Panc1 (cell line): Measurements from ENCODE around the gene FANCC. TPM values are rescaled to one million over a fixed set of nuclear protein-coding genes. Genes with fewer than 3 reads are reported as not detected.

Source experiments
- ATAC-seq: fragments of 200-7000 bp; cut with Tn5 transposase; 2 replicates; pipeline ENCODE4 v1.9.1; 2020; ENCODE audit warnings: mild to moderate bottlenecking, moderate library complexity
- BruUV-seq: library from RNA; stranded (reverse); fragments of 400-500 nt; replicated peaks from 2 replicates; lab custom pipeline; 2021; lab: Mats Ljungman, UMichigan
- CTCF ChIA-PET: fragments of 300-600 bp; sonication (Branson Sonifier 250); formaldehyde crosslinking; loops from one replicate; lab custom pipeline; 2022; ENCODE audit warnings: antibody characterized with exemption; lab: Charles Lee
- POLR2A ChIA-PET: fragments of 300-600 bp; sonication (Branson Sonifier 250); formaldehyde crosslinking; loops from one replicate; lab custom pipeline; 2022; ENCODE audit warnings: antibody characterized with exemption; lab: Charles Lee
- DNase-seq: peaks from one replicate; pipeline ENCODE4 v3.0.0-alpha.2; 2010; ENCODE audit warnings: low read depth, low spot score
- H3K27ac ChIP-seq: 2 replicates; pipeline ENCODE4 v1.5.1; 2011; ENCODE audit warnings: mild to moderate bottlenecking, low read length, inconsistent platforms
- H3K27me3 ChIP-seq: fragments of 200-500 bp; sonication (Bioruptor generic); 2 replicates; pipeline ENCODE4 v1.6.0; 2014; ENCODE audit warnings: low read length, inconsistent platforms; ENCODE audit not compliant: control insufficient read depth, insufficient read depth
- H3K36me3 ChIP-seq: fragments of 200-500 bp; sonication (Bioruptor generic); 2 replicates; pipeline ENCODE4 v1.5.1; 2014; ENCODE audit warnings: inconsistent platforms, mild to moderate bottlenecking, low read length, moderate library complexity; ENCODE audit not compliant: control insufficient read depth, insufficient read depth
- H3K4me1 ChIP-seq: 2 replicates; pipeline ENCODE4 v1.5.1; 2011; ENCODE audit warnings: inconsistent platforms, mild to moderate bottlenecking, low read length, moderate library complexity; ENCODE audit not compliant: control insufficient read depth, insufficient read depth
- H3K4me3 ChIP-seq, 2 experiments: 2 replicates each; pipeline ENCODE4 v1.5.1; 2011 to 2012; ENCODE audit warnings: low read depth in 2 of 2, low read length in 2 of 2, mild to moderate bottlenecking in 2 of 2, inconsistent platforms in 1 of 2, moderate library complexity in 1 of 2
- H3K9me3 ChIP-seq: fragments of 200-500 bp; sonication (Bioruptor generic); 2 replicates; pipeline ENCODE4 v1.5.1; 2014; ENCODE audit warnings: low read depth, mild to moderate bottlenecking, inconsistent platforms, low read length, moderate library complexity; ENCODE audit not compliant: control insufficient read depth, insufficient read depth
- CTCF ChIP-seq: fragments of 450-650 bp; IDR thresholded peaks from 2 replicates; pipeline ENCODE4 v1.5.1; 2017; ENCODE audit warnings: mild to moderate bottlenecking
- POLR2AphosphoS5 ChIP-seq: IDR thresholded peaks from 2 replicates; pipeline ENCODE4 v1.6.1; 2012; ENCODE audit warnings: mild to moderate bottlenecking, low read depth, low read length, moderate library complexity
- REST ChIP-seq, 2 experiments: IDR thresholded peaks; 2 replicates each; pipeline ENCODE4 v1.6.1; 2011 to 2012; ENCODE audit warnings: low read depth in 2 of 2, control low read depth in 1 of 2, low read length in 1 of 2, mild to moderate bottlenecking in 1 of 2, moderate library complexity in 1 of 2; ENCODE audit not compliant: insufficient read depth in 1 of 2
- SIN3A ChIP-seq: IDR thresholded peaks from 2 replicates; pipeline ENCODE4 v1.6.1; 2012; ENCODE audit warnings: low read depth, mild to moderate bottlenecking, low read length, moderate library complexity, borderline replicate concordance; ENCODE audit not compliant: insufficient read depth
- TCF7L2 ChIP-seq: IDR thresholded peaks from 2 replicates; pipeline ENCODE4 v1.6.1; 2011; ENCODE audit warnings: mild to moderate bottlenecking, low read depth, low read length, inconsistent platforms
- in situ Hi-C: cut with HindIII; loops from 2 replicates; pipeline ENCODE4 v1.10.0; 2016; ENCODE audit warnings: low sequenced_read_pairs, low pct_unique_long_range_greater_than_20kb
- intact Hi-C: fragments of 100-400 bp; cut with micrococcal nuclease; formaldehyde crosslinking; loops from one replicate; pipeline ENCODE4 v1.10.0; 2022; ENCODE audit not compliant: unreplicated experiment
- total RNA-seq: library from RNA; stranded (reverse); gene quantifications from one replicate; pipeline ENCODE4 v1.2.1, GENCODE V29; 2021; ENCODE audit not compliant: unreplicated experiment

FANCC gene
- total RNA-seq, 1 experiment from 2014 or later, result 17.8 TPM

DNA sequence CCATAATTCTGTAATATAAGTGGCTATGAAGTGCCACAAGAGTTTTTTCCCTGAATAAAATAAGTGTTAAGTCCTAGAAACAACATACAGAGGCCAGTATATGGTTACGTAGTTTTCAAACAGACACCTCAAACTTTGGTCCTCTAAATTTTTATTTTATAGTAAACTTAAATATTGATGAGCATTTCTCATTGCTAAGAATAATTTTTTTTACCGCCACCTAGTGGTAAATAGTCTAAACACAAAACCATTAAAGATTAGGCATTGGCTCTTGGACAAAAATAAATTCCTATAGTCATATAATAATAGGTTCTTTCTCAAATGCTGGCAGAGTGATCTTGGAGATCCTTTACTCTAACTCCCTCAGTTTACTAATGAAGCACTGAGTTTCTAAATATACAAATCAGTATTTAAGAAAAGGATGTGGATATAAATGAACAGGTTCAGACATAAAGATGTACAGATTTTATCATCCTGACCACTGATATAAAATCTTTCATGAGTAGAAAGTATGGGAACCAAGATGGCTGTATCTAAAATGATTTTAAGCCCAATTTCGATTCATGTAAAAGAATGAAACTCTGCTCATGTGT, 136.2 kb downstream of the FANCC start:
- Histone ChIP-seq H3K4me3 (no peak overlapping the region), H3K4me1 (no peaks in the 10 kb centered on the region), H3K9me3 (no peaks in the 10 kb centered on the region), H3K27me3 (no peaks in the 10 kb centered on the region), H3K27ac (no peak overlapping the region), H3K36me3 (no peaks in the 10 kb centered on the region)
- ChIA-PET CTCF (no interaction called here), POLR2A (no interaction called here)
- in situ Hi-C loops, result no loop called here
- ATAC-seq (no peak), DNase-seq (no peak)
- no TSS peak for BruUV-seq
- intact Hi-C loops, result no loop called here
- no peak for TF ChIP-seq POLR2AphosphoS5
- peak; percentile 58; the same call in 1 of the 2 replicates for TF ChIP-seq CTCF

GRCh38 chr9:95177617-95178016, 139.9 kb downstream of the FANCC start:
- no peak for ATAC-seq
- no TSS peak for BruUV-seq
- TF ChIP-seq SIN3A, result no peak
- TF ChIP-seq CTCF, result no peak
- TF ChIP-seq REST (IDR thresholded peaks at IDR 0.05; ENCODE audit: insufficient read depth in 1 of 2, low read depth in 2 of 2, low read length in 1 of 2), result no peak
- no peak for TF ChIP-seq POLR2AphosphoS5
- TF ChIP-seq TCF7L2, result no peak
- Histone ChIP-seq H3K36me3 (no peaks in the 10 kb centered on the region), H3K4me3 (no peak overlapping the region), H3K9me3 (no peaks in the 10 kb centered on the region), H3K27ac (no peak overlapping the region), H3K4me1 (no peaks in the 10 kb centered on the region), H3K27me3 (no peaks in the 10 kb centered on the region)
- CTCF ChIA-PET, result interaction anchor here (0.5 to 0.6 kb wide), 2 partner anchors 9 to 1037 kb away, joined by 3 to 5 read pairs; no protein-coding TSS in a partner anchor
- no peak for DNase-seq
- POLR2A ChIA-PET, result no interaction called here
- intact Hi-C loops, result no loop called here
- in situ Hi-C loops, result no loop called here
